NCI-H2081 treated with DMSO at 0.1 percent for 48 hours (cell line): ENCODE measurements around the gene LCAT.
"Not testable (repeated sequence)": the region's sequence is repeated elsewhere in the genome, so short reads cannot be mapped to it uniquely, and the experiment has no call there.

ENCODE experiments used
- DNase-seq: peaks from one replicate; lab custom pipeline; 2025; lab: John Stamatoyannopoulos, UW

Gene LCAT

DNA sequence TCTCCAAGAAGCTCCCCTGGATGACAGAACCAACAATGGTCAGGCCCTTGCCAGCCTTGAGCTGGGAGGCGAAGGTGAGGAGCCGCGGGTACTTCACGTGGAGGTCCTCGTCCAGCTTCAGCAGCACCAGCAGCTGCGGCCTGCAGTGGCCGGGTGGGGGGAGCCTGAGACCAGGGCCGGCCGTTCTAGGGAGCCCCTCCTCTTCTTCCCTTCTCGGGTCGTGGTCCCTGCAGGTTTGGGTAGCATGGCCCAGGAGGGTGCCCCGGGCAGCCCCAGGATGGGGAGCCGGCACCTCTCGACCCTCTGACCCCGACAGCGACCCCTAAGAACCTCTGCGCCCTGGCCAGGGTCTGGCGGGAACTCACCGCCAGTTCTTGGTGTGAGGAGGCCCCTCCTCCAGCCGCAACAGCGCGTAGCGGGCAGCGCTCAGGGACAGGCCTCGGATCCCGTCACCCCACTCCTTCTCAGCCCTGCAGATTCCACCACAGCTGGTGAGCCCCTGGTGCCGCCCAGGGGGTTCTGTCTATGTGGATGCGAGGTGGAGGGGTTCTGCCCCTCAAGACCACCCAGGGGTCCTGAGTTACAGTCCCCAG, 3.1 kb upstream of the LCAT start:
- no peak for DNase-seq

DNA sequence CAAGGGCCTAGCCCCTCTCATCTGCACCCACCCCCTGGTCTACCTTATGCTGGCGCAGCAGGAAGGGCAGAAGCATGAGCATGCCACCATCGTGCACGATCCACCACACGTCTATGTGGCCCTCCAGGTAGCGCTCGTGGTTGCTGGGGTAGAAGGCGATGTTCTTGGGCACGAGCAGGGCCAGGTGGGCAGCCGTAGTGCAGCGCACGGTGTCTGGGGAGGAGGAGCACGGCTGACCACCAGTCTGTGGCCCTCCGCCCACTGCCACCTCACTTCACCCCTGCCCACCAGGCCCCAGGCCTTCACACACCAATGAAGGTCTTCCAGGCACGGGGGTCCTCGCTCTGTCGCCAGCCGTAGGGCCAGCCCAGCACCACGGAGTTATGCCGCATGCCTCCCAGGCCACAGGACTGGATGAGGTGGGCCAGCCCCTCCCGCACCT, 2.2 kb upstream of the LCAT start:
- DNase-seq, result no peak

DNA sequence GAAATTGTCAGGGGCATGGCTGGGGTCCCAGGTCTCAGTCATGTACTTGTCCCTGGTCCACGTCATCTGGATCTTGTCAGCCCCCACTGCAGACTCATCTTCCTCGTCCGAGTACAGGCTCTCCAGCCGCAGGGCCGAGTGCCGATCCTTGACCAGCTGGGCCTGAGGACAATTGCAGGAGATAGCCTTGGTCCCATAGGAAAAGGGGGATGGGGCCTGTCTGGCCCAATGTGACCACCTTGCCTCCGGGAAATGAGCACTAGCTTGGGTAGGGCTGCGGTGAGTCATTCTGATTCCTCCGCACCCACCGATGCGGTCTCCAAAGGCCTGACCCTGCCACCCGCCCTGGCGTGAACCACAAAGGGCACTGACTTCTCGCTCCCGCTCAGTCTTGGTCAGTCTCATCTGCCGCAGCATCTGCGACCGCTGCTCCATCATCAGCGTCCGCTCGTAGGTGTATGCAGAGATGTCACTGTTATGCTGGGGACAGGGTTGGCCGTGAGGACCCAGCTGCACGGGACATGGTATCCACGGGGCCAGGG, 1.5 kb upstream of the LCAT start:
- no peak for DNase-seq

DNA sequence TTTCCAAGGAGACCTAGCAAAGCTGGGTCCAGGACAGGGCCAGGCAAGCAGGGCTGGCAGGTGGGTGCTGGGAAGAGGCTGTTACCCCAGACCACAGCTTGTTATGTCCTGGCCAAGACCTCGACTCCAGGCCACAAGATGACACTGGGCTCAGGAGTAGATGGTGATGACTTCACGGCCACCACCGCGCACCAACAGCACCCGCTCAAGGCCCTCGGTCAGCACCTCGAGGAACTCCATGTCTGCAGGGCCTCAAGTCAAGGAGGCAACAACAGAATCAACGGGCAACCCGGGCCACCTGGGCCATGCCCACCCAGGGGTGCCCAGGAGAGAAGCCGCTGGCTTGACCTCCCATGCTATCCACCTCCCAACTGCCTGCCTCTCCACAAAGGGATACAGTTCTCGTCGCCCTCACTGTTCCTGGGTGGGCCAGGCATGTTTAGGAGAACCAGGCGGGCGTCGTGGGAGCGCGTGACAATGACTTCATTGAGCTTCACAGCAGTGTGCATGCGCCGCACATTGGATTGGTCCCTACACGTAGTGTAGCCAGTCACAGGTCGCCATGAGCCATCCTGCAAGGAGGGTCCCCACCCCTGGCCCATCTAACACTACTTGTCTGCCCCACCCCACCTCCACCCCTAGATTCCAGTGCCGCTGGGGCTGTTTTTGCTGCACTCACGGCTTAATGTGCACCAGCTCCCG, 921 bp upstream of the LCAT start:
- DNase-seq, result no peak

DNA sequence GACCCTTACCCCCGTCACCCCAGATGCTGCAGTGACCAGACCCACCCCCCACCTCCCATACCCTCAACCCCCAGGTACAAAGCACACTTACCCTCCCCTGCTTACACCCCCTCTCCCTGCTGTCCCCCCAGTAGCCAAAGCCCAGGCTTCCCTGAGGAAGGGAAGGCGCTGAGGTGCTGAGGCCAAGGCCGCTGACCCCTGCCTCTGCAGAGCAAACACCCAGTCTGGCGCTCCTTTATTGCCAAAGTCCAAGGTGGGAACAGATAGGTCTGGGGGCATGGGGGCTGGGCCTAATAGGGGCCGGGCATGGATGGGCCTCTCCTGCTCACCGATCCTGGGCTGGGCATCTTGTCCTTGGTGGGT, 683 bp downstream of the LCAT start:
- DNase-seq, result no peak

DNA sequence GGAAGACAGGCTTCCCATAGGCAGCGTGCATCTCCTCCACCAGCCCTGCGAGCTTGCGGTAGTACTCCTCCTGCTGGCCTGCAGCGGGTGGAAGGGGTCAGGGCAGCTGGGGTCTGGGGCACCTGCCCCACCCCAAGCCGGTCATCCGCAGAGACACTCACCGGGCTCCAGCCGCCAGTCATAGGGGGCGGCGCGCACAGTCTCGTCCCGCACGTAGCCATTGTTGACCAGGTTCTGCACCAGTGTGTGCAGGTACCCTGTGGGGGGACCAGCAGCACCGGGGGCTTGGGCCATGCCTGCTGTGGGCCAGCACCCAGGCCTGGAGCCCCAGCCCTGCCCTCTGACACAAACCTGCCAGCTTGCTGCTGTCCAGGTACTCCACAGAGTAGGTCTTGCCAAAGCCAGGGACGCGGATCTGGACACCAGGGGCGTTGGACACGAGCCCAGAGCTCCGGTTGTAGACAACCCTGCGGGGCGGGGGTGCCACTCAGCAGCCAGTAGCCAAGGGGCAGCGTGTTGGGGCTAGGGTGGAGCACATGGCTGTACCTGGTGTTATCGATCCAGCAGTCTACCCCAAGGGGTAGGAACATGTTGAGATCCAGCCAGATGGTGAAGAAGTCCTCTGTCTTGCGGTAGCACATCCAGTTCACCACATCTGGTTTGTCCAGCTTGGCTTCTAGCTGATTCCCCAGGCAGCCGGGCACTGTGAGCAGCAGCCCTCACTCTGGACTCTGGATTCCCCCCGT, 1.2 kb downstream of the LCAT start:
- DNase-seq, result no peak

DNA sequence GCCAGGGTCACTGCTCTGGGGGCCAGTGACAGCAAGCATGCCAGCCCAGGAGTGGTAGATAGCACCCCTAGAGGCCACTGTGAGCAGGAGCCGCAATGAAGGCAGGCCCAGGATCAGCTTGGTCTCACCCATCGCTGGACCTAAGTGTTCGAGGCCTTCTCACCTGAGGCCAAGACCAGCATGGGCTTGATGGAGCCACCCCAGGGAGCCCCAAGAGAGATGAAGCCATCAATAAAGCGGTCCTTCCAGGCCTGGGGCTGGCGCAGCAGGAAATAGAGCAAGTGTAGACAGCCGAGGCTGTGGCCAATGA, 1.8 kb downstream of the LCAT start:
- DNase-seq, result no peak

DNA sequence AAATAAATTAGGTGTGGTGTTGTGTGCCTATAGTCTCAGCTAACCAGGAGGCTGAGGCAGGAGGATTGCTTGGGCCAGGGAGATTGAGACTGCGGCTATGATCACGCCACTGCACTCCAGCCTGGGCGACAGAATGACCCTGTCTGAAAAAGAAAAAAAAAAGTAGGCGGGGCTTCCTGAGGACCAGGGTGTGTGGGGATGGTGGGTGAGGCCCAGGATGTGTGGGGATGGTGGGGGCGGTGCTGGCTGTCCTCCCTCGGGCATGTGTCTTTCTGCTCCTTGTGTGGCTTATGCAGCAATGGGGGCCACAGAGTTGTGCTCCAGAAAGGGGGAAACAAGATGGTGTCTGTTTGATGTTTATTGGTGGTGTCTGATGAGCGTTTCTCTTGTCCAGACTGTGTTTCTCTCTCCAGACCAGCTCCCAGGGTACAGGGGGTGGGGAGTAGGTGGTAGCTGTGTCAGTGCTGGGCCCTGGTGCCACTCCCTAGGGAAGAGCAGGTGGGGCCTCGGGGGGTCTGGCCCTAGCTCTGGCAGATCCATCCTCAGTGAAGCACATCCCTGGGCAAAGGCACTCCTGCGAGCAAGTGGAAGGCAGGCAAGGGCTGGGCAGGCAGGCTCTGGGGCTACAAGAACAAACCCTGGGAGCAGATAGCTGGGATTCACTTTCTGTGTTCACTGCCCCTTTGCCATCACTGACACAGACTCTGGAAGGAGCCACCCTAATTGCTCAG, 2.3 kb downstream of the LCAT start:
- no peak for DNase-seq

DNA sequence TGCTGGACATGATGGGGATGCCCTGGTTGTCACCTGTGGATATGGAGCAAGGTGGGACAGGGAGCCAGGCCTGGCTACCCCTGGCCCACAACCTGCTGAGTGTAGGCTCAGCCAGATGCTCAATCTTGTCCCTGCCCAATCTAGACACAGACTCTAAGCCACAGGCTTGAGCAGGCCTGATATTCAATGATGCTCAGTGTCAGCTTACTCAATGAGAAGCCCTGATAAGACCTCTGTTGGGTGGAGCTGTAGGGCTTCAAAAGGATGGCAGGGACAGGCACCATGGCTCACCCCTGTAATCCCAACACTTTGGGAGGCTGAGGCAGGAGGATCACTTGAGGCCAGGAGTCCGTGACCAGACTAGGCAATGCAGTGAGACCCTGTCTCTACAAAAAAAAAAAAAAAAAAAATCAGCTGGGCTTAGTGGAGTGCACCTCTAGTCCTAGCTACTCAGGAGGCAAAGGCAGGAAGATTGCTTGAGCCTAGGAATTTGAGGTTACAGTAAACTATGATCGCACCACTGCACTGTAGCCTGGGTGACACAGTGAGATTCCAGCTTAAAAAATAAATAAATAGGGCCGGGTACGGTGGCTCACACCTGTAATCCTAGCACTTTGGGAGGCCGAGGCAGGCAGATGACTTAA, 3.4 kb downstream of the LCAT start:
- no peak for DNase-seq

DNA sequence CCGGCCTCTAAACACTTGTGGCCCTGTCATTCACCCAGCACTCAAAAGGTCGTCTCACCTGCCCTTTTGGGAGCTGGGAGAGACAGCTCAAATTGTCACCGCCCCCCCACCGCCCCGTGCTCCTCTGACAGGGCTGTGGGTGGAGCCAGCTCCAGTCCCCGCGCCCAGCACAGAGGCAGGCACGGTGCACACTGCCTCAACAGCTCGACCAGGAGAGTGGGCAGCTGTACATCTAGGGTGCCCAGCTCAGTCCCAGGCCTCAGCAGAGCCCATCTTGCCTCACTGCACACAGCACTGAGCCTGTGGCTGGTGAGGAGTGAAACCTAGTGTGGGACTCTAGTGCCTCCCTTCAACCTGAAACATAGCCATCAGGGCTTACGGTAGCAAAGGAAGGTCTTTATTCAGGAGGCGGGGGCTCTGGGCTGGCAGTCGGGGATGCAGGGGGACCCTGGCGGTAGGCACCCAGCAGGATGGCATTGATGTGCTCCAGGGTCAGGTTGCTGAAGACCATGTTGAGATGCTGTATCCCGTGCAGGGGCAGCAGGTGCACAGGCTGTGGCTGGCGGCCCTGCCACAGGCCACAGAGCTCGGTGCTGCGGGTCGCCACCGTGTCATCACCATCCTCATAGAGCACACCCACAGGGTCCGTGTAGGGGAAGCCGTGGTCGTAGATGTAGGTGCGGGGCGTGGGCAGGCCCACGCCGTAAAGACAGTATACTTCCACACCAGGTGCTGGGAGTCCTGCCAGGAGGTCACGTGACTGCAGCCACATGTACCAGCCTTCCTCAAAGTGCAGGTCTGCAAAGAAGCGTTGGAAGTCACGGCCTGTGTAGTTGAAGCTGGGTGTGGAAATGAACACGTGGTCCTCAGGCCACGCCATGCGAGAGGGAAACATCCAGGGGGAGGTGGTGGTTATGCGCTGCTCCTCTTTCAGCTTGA, 4.1 kb downstream of the LCAT start:
- DNase-seq, result no peak

DNA sequence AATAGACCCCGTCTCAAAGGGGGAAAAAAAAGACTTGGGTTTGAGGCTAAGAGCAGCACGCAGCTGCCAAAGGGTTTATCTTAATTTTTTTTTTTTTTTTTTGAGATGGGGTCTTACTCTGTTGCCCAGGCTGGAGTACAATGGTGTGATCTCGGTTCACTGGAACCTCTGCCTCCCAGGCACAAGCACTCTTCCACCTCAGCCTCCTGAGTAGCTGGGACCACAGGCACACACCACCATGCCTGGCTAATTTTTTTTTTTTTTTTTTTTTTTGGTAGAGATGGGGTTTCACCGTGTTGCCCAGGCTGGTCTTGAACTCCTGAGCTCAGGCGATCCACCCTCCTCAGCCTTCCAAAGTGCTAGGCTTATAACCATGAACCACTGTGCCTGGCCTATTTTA, 6.2 kb downstream of the LCAT start:
- not testable (repeated sequence) for DNase-seq

DNA sequence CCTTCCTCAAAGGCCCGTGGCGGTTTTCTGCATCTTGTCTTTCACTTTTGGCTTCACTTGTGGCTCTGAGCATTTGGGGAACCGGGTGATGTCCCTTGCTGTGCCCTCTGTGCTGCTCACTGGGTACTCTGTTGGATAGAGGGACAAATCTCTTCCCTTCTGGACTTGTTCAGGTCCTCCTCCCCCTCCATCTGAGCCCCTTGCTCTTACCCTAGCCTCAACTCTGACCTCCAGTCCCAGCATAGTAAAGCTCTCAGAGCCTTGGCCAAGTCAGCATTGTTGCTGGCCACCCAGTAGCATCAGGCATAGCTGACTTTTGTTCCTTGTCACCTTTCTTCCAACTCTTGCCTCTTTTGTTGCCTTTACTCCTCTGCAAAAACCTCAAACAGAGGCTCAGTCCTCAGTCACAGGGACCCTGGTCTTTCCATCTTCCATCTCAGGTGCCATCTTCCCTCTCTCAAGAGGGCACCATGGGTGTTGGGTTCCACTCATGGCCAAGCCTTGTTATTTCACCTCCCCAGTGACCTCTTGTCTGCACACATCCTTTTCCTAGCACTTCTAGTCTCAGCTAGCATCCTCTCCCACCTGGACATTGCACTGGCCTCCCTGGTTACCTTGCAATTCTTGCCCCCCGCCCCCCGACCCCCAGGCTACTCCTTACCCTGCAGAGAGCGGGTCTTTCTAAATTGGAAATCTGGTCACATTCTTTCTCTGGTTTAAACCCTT, 6.9 kb downstream of the LCAT start:
- DNase-seq, result no peak

DNA sequence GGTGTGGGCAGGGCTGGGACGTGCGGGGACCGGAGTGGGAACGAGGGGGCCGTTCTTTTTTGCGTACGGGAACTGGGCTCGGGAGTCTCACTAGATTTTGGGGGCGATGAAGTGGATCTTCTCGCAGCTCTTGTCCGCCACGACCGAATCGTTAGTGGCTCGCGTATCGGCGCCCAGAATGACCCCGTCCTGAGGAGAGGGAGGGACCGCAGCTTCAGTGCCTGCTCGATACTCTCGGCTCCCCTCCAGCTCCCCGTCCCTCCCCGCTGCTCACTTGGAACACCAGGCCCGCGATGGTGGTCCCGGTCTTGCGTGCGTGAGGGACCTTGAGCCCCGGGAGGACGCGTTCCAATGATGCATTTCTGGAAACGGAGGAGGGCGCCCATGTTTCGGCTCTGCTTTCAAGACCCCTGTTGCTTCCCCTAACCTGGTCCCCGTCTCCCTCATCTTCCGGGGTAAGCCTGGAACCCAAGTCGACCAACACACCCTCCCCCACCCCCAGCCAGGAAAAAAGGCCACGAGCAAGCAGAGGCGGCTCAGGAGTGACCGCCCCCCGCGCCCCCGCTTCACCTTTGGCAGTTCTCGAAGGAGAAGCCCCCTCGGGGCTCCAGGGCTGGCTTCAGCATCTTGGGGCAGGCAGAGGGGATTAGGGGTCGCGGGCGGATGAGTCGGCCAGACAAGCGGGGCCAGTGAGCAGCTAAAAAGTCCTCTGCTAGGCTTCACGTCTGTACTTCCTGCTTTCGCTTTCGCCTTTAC, 7.6 kb downstream of the LCAT start, which contains the start of gene PSMB10:
TSS of gene PSMB10 (minus strand) at position 727 of the 756 bp plus-strand sequence. CDS start at position 626, 101 bp downstream.
- no peak for DNase-seq

DNA sequence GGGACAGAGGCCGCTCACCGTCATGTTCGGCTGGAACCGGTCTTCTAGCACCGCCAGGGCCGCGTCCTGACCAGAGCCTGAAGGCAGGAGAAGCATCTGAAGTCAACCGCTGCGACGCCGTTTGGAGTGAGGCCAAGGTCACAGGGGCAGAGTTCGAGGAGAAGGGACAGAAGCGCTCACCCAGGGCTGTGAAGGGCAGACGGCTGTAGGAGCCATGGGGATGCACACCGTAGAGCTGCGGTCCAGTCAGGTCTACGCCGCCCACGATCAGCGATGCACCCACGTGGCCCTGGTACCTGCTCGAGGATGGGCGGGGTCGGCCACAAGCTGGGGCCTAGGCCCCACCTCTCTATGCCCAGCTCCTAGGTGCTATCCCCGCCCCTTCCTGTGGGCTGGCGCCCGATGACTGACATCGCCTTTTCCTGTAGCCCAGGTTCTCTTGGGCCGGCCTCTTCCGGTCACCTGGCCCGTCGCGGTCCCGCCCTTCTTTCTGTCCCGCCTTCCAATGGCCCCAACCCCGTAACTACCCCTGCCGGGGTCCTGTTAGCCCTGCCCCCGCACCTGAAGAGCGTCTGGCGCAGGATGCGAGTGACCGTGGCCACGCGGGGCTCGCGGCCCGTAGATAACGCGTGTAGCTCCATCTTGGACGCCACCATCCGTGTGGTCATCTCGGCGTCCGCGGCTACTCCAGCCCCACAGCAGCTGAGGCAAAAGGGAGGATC, 8.4 kb downstream of the LCAT start:
- peak; percentile 83 for DNase-seq

DNA sequence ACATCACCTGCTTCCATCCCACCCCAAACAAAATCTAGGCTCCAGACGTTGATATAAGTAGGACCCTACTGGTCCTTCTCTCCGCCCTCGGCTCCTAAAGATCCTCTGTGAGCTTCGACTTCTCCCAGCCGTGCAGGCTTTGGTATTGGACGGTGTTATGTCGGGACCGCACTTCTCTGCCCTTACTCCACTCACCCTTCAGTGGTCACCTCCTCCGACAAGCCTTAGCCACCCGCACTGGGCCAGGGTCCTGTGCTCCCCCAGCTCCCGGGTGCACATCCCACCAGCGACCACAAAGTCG, 8.9 kb downstream of the LCAT start:
- DNase-seq, result no peak

DNA sequence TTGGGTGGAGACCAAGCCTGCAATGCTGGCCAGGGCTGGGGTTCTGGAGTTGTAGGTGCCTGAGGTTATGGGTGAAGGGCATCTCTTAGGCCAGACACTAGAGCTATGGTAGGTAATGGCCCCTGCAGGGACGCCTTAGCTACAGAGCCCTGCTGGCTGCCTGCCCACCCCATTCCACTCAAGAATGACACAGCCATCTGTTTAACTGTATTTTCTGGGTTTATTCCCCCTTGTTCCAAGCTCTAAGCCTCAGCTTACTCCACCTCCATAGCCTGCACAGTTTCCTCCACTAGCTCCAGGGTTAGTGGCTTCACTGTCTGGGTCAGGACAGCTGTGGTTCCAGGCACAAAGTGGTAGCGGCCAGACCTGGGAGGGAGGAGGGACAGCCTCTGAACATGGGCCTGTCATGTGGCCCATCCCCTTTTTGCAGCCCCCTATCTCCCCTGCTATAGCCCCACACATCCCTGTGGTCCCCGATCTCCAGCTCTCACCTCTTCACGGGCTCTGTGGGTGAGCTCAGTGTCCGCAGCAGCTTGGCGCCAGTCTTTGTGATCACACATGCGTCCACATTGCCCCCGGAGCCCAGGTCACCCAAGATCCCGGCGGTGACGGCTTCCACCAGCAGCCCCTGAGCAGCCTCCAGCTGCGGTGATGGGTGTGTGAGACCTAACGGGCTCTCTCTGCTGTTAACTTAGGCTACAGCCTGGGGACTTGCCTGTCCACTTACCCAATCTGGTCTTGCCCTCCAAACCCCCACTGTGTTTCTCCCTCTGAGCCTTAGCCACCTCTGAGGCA, 9.4 kb downstream of the LCAT start:
- DNase-seq, result no peak

DNA sequence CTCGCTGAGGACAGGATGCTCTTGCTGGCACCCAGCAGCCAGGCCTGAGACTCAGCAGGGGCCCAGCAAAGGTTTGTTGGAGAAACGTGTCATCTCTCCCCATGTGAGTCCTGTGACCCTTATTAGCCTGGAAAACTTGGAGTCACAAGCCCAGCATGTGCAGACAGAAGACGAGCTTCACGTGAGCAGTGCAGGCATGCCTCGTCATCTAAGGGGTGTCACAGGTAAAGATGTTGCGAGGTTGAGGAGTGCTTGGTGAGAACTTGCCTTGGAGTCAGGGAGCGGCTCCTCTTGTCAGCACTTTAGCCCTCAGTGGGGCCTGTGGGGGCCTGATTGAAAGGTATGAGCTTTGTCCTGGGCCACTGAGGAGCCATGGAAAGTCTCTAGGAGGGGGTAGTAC, 10.1 kb downstream of the LCAT start:
- no peak for DNase-seq

DNA sequence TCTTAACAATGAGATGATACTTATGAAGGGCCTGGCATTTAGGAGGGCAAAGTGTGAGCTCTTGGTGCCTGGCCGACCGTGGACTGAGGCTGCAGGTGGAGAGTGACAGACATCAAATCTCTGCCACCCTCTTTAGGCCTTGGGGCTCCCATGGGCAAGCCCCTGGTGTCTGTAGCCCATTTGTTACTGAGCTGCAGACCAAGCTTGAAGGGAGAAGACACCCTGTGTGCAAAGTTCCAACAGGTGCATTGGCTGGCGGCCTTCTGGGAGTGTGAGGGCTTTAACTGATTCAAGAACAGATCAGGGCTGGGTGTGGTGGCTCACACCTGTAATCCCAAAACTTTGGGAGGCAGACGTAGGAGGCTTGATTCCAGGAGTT, 11.5 kb downstream of the LCAT start:
- no peak for DNase-seq
